Kidney epithelial cell (primary cell): ENCODE results near the gene PTPRA. TPM values are rescaled to one million over a fixed set of nuclear protein-coding genes. Genes with fewer than 3 reads are reported as not detected.
A peak's percentile ranks its signal among the peaks of the same experiment; 100 is the strongest.

Experiments used
- DNase-seq: peaks from one replicate; pipeline ENCODE4 v3.0.0-alpha.2; 2010; ENCODE audit warnings: low read depth
- H3K27me3 ChIP-seq: 2 replicates; pipeline ENCODE4 v1.6.0; 2011; ENCODE audit warnings: low read length; ENCODE audit not compliant: control insufficient read depth, insufficient read depth
- H3K36me3 ChIP-seq: 2 replicates; pipeline ENCODE4 v1.5.1; 2011; ENCODE audit warnings: low read length; ENCODE audit not compliant: control insufficient read depth, insufficient read depth
- H3K4me3 ChIP-seq: 2 replicates; pipeline ENCODE4 v1.5.1; 2011; ENCODE audit warnings: low read depth, mild to moderate bottlenecking, control low read depth, low read length
- total RNA-seq: library from RNA; depleted of rRNA; stranded (reverse); fragments of >200 nt; gene quantifications from 2 replicates; pipeline ENCODE4 v1.2.3, GENCODE V29; 2015
- TF ChIP-seq, protein P1 (sequence below): IDR thresholded peaks from 2 replicates; pipeline ENCODE4 v1.5.1; 2011; ENCODE audit warnings: mild to moderate bottlenecking, moderate library complexity, low read length, control low read depth, inconsistent platforms; ENCODE audit not compliant: insufficient read depth, poor library complexity, severe bottlenecking

The PTPRA gene
- total RNA-seq, 1 donor from 2014 or later, result 48.6 TPM

DNA sequence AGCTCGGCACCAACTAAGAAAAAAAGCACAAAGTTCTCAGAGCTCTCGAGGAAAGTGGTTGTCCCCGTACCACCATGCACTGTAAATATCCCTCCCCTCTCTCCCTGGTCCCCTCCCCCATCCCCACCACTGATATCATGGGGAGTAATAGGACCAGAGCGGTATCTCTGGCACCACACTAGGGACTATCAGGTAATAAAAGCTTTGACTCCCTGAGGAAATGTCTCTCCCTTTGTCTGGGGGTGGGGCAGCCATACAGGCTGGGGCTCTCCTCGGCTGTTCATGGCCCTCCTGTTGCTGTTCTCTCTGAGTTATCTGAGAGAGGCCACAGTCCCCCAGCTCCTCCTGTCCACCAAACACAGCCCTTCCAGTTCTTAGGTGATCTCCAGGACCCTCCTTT, 165.2 kb downstream of the PTPRA start:
- DNase-seq, result no peak
- TF ChIP-seq, protein P1, sequence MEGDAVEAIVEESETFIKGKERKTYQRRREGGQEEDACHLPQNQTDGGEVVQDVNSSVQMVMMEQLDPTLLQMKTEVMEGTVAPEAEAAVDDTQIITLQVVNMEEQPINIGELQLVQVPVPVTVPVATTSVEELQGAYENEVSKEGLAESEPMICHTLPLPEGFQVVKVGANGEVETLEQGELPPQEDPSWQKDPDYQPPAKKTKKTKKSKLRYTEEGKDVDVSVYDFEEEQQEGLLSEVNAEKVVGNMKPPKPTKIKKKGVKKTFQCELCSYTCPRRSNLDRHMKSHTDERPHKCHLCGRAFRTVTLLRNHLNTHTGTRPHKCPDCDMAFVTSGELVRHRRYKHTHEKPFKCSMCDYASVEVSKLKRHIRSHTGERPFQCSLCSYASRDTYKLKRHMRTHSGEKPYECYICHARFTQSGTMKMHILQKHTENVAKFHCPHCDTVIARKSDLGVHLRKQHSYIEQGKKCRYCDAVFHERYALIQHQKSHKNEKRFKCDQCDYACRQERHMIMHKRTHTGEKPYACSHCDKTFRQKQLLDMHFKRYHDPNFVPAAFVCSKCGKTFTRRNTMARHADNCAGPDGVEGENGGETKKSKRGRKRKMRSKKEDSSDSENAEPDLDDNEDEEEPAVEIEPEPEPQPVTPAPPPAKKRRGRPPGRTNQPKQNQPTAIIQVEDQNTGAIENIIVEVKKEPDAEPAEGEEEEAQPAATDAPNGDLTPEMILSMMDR, result no peak
- Histone ChIP-seq H3K27me3 (no peaks in the 10 kb centered on the region), H3K4me3 (no peak overlapping the region), H3K36me3 (peaks cover 3% of the 10 kb centered on the region)

DNA sequence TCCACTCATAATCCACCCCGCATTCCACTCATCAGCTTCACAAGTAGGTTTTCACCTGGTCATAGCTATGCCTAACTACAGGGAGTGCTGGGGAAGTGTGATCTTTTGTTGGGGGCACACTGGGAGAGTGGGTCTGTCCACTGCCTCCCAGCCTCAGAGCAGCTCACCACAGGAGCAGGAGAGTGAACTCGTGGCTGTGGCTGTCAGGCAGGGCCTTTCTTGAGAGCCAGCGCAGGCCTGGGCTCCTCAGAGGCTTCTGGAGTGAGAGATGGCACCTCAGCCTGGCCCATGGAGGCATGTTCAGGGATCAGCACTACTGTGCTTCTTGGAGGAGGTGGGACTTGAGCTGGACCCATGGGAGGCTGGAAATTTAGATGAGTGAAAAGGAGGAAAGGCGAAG, 166.1 kb downstream of the PTPRA start:
- no peaks in the 10 kb centered on the region for H3K27me3 ChIP-seq
- H3K4me3 ChIP-seq, result no peak overlapping the region
- DNase-seq, result no peak
- TF ChIP-seq, protein P1, result no peak
- peaks cover 3% of the 10 kb centered on the region for H3K36me3 ChIP-seq

DNA sequence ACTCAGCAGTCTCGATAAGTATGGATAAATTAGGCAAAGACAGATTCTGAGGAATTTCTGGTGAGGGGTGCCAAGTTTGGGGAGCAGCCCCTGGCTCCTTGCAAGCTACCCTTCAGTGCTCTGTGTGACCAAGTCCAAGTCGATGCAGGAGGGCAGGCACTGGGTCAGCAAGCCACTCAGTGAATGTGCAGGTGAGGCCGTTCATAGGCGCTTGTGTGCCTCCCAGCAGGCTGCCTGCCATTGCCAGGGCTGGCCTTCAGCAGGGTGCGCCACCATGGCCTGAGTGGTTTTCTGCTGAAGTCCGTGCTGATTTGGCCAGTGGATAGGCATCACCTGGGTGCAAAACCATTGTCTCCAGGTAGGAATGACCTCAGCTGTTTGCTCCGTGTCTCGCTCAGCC, 166.8 kb downstream of the PTPRA start:
- DNase-seq, result no peak
- H3K4me3 ChIP-seq, result no peak overlapping the region
- TF ChIP-seq, protein P1, result no peak
- H3K27me3 ChIP-seq, result no peaks in the 10 kb centered on the region
- H3K36me3 ChIP-seq, result peaks cover 3% of the 10 kb centered on the region

DNA sequence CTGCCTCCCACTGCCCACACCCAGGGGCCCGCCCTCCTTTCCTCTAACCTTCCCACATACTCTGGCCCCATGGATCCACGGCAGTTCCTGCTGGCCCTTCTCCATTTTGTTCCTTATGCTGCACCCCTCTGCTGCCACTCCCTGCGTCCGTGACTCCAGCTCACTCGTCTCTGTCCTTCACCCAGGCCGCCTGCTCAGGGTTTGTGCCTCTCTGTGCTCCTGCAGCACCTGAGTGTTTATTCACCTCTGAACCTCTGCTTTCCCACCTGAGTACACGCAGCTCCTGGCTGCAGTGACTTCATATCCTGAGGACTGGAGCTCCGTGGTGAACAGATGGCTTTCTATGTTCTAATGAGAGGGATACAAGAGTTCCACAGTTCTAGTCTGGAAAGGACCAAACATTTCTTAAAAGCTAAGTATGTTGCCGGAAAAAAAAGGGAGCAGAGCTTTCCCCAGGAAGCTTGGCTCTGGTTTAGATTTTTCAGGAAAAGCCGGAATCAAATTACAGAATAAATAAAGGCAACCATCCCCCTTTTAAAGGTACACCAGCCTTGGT, 168.7 kb downstream of the PTPRA start:
- no peak for DNase-seq

DNA sequence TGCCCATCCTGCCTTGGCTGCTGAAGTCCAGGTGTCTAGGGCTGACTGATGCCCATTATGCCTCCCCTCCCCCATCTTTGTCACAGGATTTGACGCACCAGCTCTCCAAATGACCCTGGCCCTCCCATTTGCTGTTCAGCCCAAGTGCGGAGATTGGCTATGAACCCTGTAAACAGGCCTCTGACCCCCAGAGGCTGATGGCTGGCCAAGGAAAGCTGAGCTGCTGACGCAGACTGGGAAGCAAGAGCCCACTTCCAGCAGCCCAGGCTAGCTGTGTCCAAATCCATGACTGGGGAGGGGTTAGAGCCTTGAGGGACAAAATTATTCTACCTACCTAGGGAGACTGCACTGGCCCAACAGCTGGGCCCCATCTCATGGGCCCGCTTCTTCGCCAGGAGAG, 169.3 kb downstream of the PTPRA start:
- DNase-seq, result no peak
- H3K36me3 ChIP-seq, result peaks cover 3% of the 10 kb centered on the region
- H3K27me3 ChIP-seq, result no peaks in the 10 kb centered on the region
- TF ChIP-seq, protein P1, result no peak
- no peak overlapping the region for H3K4me3 ChIP-seq

More for the DNA sequence above, 168.7 kb downstream of the PTPRA start:
- Histone ChIP-seq H3K4me3 (peak overlapping the region; percentile 25), H3K27me3 (no peaks in the 10 kb centered on the region), H3K36me3 (peaks cover 3% of the 10 kb centered on the region)
- TF ChIP-seq, protein P1, result no peak

DNA sequence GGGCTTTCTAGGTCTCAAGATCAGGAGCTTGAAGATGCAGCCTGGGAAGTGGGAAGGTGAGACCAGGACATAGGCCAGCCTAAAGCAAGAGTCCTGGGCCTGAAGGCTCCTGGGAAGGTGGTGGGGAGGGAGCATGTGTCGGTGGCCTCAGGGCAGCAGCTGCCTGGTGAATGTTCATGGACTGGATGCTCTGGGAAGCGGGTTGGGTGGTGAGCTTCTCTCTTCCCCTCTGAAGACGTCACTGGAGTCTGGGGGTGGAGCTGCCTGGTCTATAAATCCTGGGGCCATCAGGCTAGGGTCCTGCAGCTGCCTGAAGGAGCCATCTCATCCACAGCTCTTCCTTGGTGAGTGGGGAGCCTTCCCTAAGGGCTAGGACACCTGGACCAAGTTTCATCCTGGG, 170.0 kb downstream of the PTPRA start, which contains the start of gene GNRH2:
GNRH2 (plus strand) TSS at position 301 of the 400 bp plus-strand sequence. CDS start 793 bp downstream, outside the sequence.
- peaks cover 3% of the 10 kb centered on the region for H3K36me3 ChIP-seq
- TF ChIP-seq, protein P1, result no peak
- H3K4me3 ChIP-seq, result no peak within 1 kb of the TSS
- DNase-seq, result no peak
- H3K27me3 ChIP-seq, result no peaks in the 10 kb centered on the region
